Endothelial cell (in vitro differentiated cells): ENCODE measurements around the gene HAUS5. TPM values are rescaled to one million over a fixed set of nuclear protein-coding genes. Genes with fewer than 3 reads are reported as not detected.
A peak's percentile ranks its signal among the peaks of the same experiment; 100 is the strongest.

Source experiments
- DNase-seq: peaks from one replicate; pipeline ENCODE4 v3.0.0; 2021; ENCODE audit warnings: low spot score
- H3K27ac Mint-ChIP-seq: one replicate; pipeline ENCODE4 v1.8.0; 2021; ENCODE audit warnings: mixed read lengths, inconsistent platforms; ENCODE audit not compliant: unreplicated experiment
- H3K27me3 Mint-ChIP-seq: one replicate; pipeline ENCODE4 v1.8.0; 2021; ENCODE audit warnings: mild to moderate bottlenecking, moderate library complexity, mixed read lengths, inconsistent platforms; ENCODE audit not compliant: unreplicated experiment
- H3K36me3 Mint-ChIP-seq: one replicate; pipeline ENCODE4 v1.8.0; 2021; ENCODE audit warnings: mild to moderate bottlenecking, low read depth, mixed read lengths, inconsistent platforms; ENCODE audit not compliant: unreplicated experiment
- H3K4me1 Mint-ChIP-seq: one replicate; pipeline ENCODE4 v1.8.0; 2021; ENCODE audit warnings: mild to moderate bottlenecking, mixed read lengths, inconsistent platforms; ENCODE audit not compliant: unreplicated experiment
- H3K4me3 Mint-ChIP-seq: one replicate; pipeline ENCODE4 v1.8.0; 2021; ENCODE audit warnings: mild to moderate bottlenecking, mixed read lengths, inconsistent platforms; ENCODE audit not compliant: unreplicated experiment
- H3K9me3 Mint-ChIP-seq: one replicate; pipeline ENCODE4 v1.8.0; 2021; ENCODE audit warnings: mixed read lengths, inconsistent platforms; ENCODE audit not compliant: unreplicated experiment
- total RNA-seq: library from RNA; stranded (reverse); fragmentation: NEBNext Ultra II Directional; extraction: Animal tissue kit (Norgen Biotek cat#: 25700); gene quantifications from one replicate; pipeline ENCODE4 v1.2.1, GENCODE V29; 2021; ENCODE audit not compliant: unreplicated experiment
- TF ChIP-seq, protein P1 (sequence below): fragments of 200-600 bp; sonication (generic); IDR thresholded peaks from one replicate; pipeline ENCODE4 v1.5.0; 2021; ENCODE audit warnings: antibody characterized with exemption; ENCODE audit not compliant: unreplicated experiment

Gene HAUS5
- total RNA-seq, 1 donor from 2014 or later: 30.2 TPM

DNA sequence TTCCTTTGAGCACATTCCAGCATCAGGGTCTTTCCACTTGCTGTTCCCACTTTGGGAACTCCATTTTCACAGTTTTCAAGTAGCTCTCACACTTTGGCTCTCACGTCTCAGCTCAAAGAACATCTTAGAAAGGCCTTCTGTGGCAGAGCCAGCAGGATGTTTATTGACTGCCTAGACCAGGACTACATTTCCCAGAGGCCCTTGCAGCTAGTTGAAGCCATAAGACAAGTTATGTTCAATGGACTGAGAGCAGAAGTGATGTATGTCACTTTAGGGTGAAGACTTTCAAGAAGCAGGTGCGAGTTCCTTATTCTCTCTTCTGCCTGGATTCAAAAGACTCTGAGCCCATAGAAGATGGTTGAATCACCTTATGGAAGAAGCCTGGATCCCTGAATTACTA lies 4.3 kb upstream of the HAUS5 start:
- TF ChIP-seq, protein P1, sequence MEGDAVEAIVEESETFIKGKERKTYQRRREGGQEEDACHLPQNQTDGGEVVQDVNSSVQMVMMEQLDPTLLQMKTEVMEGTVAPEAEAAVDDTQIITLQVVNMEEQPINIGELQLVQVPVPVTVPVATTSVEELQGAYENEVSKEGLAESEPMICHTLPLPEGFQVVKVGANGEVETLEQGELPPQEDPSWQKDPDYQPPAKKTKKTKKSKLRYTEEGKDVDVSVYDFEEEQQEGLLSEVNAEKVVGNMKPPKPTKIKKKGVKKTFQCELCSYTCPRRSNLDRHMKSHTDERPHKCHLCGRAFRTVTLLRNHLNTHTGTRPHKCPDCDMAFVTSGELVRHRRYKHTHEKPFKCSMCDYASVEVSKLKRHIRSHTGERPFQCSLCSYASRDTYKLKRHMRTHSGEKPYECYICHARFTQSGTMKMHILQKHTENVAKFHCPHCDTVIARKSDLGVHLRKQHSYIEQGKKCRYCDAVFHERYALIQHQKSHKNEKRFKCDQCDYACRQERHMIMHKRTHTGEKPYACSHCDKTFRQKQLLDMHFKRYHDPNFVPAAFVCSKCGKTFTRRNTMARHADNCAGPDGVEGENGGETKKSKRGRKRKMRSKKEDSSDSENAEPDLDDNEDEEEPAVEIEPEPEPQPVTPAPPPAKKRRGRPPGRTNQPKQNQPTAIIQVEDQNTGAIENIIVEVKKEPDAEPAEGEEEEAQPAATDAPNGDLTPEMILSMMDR: no peak
- DNase-seq: no peak
- no peak overlapping the region for H3K27ac Mint-ChIP-seq
- no peak overlapping the region for H3K4me3 Mint-ChIP-seq
- H3K9me3 Mint-ChIP-seq: no peaks in the 10 kb centered on the region
- no peaks in the 10 kb centered on the region for H3K4me1 Mint-ChIP-seq
- peaks cover 4% of the 10 kb centered on the region for H3K27me3 Mint-ChIP-seq
- peaks cover 4% of the 10 kb centered on the region for H3K36me3 Mint-ChIP-seq

DNA sequence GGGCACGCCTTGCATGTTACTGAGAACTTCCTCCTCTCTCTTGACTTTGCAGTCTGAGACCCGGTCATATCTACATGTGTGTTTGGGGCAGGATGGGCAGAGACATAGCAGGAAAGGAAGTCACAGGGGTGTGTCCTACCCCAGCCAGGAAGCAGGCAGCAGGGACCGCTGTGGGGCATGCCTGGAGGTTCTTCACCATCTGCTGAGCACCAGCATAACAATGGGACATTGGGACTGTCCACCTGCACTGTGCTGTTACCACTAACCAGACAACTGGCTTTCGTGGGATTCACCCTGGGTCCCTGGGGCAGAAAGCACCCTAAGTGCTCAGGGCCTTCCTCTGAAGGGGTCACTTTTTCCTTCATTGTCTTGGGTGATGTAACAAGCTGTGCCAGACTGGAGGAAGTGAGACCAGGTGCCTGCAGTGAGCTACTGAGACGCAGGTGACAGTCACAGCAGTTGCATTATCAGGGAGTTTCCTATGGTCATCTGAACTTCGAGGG lies 2.6 kb upstream of the HAUS5 start:
- Mint-ChIP-seq H3K4me1 (peaks cover 8% of the 10 kb centered on the region), H3K27ac (no peak overlapping the region), H3K4me3 (no peak overlapping the region), H3K27me3 (peaks cover 5% of the 10 kb centered on the region), H3K36me3 (peaks cover 7% of the 10 kb centered on the region), H3K9me3 (no peaks in the 10 kb centered on the region)
- DNase-seq: no peak
- TF ChIP-seq, protein P1: no peak

DNA sequence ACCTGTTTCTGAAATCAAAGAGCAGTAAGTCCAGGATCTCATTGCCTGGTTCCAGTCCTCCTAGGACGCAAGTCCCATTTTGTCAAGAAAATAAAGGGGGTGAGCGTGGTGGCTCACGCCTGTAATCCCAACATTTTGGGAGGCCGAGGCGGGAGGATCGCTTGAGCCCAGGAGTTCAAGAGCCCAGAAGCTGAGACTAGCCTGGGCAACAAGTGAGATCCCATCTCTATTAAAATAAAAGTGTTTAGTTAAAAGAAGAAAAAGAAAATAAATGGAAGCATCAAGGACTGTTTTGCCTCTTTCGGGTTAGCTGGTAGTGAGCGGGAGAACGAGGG lies 344 bp upstream of the HAUS5 start:
- H3K4me3 Mint-ChIP-seq: peak overlapping the region; percentile 90
- H3K36me3 Mint-ChIP-seq: peaks cover 11% of the 10 kb centered on the region
- no peaks in the 10 kb centered on the region for H3K9me3 Mint-ChIP-seq
- H3K27me3 Mint-ChIP-seq: peaks cover 5% of the 10 kb centered on the region
- peaks cover 8% of the 10 kb centered on the region for H3K4me1 Mint-ChIP-seq
- TF ChIP-seq, protein P1: no peak
- DNase-seq: no peak
- H3K27ac Mint-ChIP-seq: no peak overlapping the region

DNA sequence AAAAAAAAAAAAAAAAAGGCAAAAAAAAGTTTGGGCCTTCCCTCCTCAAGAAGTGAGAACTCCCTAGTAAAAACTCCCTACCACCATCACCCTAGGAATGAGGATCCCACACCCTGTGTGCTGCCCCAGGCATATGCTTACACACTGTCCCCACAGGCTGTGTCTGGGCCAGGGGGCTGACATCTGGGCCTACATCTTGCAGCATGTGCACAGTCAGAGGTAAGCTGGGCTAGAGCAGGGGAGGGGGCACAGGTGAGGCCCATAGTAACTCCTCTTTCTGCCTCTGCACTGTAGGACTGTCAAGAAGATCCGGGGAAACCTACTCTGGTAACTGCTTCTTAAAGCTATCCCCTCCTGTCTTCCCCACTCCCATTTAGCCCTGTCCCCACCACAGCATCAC lies 1.0 kb downstream of the HAUS5 start:
- peaks cover 8% of the 10 kb centered on the region for H3K36me3 Mint-ChIP-seq

DNA sequence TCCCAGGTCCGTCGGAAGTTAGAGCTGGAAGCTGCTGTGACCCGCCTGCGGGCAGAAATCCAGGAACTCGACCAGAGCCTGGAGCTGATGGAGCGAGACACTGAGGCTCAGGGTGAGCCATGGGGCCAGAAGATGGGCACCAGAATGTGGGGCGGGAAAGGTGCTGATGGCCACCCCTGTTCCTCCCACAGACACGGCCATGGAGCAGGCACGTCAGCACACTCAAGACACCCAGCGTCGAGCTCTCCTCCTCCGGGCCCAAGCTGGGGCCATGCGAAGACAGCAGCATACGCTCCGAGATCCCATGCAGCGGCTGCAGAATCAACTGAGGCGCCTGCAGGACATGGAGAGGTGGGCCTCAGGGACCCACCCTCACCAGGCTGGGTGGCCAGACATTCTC lies 2.5 kb downstream of the HAUS5 start:
- Mint-ChIP-seq H3K9me3 (no peaks in the 10 kb centered on the region), H3K4me3 (peak overlapping the region; percentile 11), H3K36me3 (peaks cover 8% of the 10 kb centered on the region), H3K4me1 (peaks cover 8% of the 10 kb centered on the region), H3K27ac (no peak overlapping the region), H3K27me3 (peaks cover 5% of the 10 kb centered on the region)
- TF ChIP-seq, protein P1: no peak
- no peak for DNase-seq

More for the DNA sequence above, 1.0 kb downstream of the HAUS5 start:
- TF ChIP-seq, protein P1: no peak
- DNase-seq: no peak
- Mint-ChIP-seq H3K9me3 (no peaks in the 10 kb centered on the region), H3K4me1 (peaks cover 8% of the 10 kb centered on the region), H3K27me3 (peaks cover 5% of the 10 kb centered on the region), H3K27ac (no peak overlapping the region), H3K4me3 (peak overlapping the region; percentile 90)
